WI38 (cell line): Measurements from ENCODE around the gene ATXN7L1.

ENCODE experiments used
- H3K4me3 ChIP-seq: 2 replicates; pipeline ENCODE4 v1.5.1; 2011; ENCODE audit warnings: low read depth, mild to moderate bottlenecking, control low read depth, low read length
- CTCF ChIP-seq: IDR thresholded peaks from 2 replicates; pipeline ENCODE4 v1.5.1; 2012; ENCODE audit warnings: low read depth, mild to moderate bottlenecking, control low read depth, low read length

The ATXN7L1 gene

GRCh38 chr7:105808209-105808608, 68.2 kb downstream of the ATXN7L1 start:
- H3K4me3 ChIP-seq, result no peak overlapping the region
- no peak for TF ChIP-seq CTCF

GRCh38 chr7:105807448-105807762, 69.0 kb downstream of the ATXN7L1 start:
- no peak for TF ChIP-seq CTCF
- H3K4me3 ChIP-seq, result no peak overlapping the region

DNA sequence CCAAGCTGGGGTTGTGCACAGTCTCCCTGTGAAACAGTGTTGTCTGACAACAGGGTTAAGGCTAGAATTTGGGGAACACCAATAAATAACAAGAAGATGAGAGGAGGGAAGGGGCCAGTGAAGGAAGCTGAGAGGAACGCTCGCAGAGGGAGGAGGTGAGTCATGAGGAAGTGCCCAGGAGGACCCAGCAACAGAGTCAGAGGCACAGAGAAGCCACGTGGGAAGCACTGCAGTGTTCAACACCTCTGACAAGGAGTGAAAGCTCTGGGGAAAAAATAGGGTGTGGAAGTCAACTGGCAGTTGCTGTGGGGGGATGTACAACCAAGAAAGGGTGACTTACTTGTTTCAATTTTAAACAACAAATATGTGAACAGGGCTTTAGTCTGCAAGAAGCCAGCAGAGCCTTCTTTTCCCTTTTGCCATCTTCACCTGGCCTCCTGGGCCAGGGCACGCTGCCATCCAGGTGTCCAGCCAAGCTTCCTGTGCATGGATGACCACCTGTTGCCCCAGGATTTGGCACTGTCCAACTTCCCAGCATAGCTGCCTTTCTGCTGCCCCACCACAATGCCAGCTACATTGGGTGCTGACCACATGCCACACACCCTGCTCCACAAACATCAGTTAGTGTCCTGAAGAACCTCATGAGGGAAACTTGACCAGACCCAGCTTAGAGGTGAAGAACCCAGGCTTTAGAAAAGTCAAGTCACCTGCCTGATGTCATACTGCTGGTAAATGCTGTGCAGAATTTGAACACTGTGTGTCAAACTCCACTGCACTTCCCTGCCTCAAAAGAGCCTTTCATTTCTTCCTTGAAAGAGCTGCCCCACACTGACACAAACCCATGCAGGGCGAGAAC, 69.6 kb downstream of the ATXN7L1 start:
- no peak overlapping the region for H3K4me3 ChIP-seq
- TF ChIP-seq CTCF, result no peak

DNA sequence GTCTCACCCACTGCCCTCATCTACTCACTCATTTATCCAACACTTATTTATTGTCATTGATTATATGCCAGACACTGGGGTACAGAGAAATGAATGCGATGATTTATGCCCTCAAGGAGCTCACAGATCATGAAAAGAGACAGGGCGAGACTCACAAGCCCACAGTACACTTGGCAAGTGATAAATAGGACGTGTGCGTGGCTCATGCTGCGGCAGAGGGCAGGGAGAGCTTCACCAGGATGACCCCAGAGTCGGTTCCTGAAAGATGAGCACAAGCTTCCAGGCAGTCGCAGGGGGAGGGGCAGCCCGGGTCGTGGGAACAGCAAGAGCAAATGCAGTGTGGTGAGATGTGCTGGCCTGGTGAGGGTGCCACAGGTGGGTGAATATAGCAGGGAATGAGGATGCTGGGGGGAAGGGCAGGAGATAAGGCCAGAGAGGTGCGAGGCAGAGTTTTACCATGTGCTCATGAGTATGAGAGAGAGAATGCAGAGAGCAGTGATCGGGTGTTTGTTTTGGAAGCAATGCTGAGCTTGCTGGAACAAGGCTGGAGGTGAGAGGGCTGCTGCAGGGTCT, 70.9 kb downstream of the ATXN7L1 start:
- no peak overlapping the region for H3K4me3 ChIP-seq
- TF ChIP-seq CTCF, result no peak

GRCh38 chr7:105803429-105803736, 73.0 kb downstream of the ATXN7L1 start:
- H3K4me3 ChIP-seq, result no peak overlapping the region
- TF ChIP-seq CTCF, result no peak

- no peak for TF ChIP-seq CTCF
- H3K4me3 ChIP-seq, result no peak overlapping the region
Observed at GRCh38 chr7:105802604-105803428, 73.6 kb downstream of the ATXN7L1 start.

DNA sequence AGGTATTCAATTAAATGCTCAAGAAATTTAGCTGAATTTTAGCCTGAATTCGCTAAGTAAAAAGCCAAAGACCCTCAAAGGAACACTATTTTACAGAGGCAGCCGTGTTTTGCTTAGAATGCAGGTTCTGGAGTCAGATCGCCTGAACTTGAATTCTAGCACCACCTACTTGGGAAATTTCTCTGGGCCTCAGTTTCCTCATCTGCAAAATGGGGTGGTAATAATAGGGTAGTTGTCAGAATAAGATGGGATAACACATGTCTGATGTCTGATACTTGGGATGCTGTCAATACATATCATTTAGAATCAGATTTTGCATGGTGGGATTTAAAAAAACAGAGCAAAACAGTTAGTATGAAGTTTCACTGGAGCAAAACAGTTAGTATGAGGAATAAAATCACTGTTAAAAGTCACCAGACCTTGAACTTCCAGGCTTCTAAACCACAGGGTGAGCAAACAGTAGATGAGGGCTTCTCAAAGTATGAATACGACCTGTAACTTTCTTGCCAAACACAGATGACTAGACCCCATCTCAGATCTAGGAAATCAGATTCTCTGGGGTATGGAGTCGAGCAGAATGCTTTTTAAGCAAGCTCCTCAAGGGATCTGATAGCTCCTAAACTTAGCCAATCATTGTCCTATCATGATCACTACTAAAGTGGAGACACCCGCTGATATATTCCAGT, 75.4 kb downstream of the ATXN7L1 start:
- TF ChIP-seq CTCF, result no peak
- H3K4me3 ChIP-seq, result no peak overlapping the region
